Measurements from ENCODE around the gene FKBP11.

FKBP11 gene

DNA sequence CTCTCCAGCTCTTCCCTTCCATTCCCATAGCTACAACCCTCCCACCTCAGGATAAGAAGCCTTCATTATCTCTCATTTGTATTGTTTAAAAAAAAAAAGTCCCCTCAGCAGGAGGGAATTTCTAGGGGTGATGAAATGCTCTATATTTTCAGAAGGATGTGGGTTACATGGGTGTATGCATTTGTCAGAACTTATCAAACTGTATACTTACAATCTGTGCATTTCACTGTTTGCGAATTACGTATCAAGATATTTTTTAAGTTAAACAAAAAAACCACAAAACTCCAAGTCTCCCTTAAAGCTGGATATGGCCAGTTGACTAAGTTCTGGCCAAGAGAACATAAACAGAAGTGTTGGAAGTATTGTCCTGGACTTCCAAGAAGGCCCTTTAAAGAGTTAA, 2.0 kb upstream of the FKBP11 start:
- H3K9me3 ChIP-seq (replicated peaks in 1 of 2; ENCODE audit: control insufficient read depth in 2 of 2, insufficient read depth in 1 of 2, low read depth in 1 of 2, low read length in 2 of 2): no peaks in the 10 kb centered on the region
- no peak overlapping the region for H2BK120ac ChIP-seq (ENCODE audit: low read depth, low read length)
- no peak overlapping the region for H4K91ac ChIP-seq (ENCODE audit: low read depth, low read length, poor library complexity)
- peaks cover 0 to 6% of the 10 kb centered on the region in 2 donors for H3K4me1 ChIP-seq (ENCODE audit: control insufficient read depth in 2 of 2, insufficient read depth in 1 of 2, low read depth in 1 of 2, low read length in 2 of 2)
- H3K4ac ChIP-seq (ENCODE audit: low read length): no peak overlapping the region
- H2BK5ac ChIP-seq (ENCODE audit: low read length): no peak overlapping the region
- no peak overlapping the region for H2BK15ac ChIP-seq (ENCODE audit: low read length)
- no CpG with 5 or more reads among the region's 2 CpGs for WGBS, 2 donors (ENCODE audit: extremely low coverage in 2 of 2, insufficient read length in 2 of 2, insufficient replicate concordance in 1 of 2)
- no peak overlapping the region for H2AFZ ChIP-seq (ENCODE audit: low read length)
- no peak overlapping the region for H3K27ac ChIP-seq (replicated peaks; ENCODE audit: low read length)
- no peak overlapping the region for H2BK12ac ChIP-seq (ENCODE audit: low read length)
- H3K9ac ChIP-seq (ENCODE audit: low read depth, low read length, poor library complexity): no peak overlapping the region
- no peak overlapping the region for H3K18ac ChIP-seq (ENCODE audit: low read length)
- no peak overlapping the region for H3K4me2 ChIP-seq (ENCODE audit: insufficient read depth, low read length, poor library complexity, severe bottlenecking)
- H4K8ac ChIP-seq (ENCODE audit: low read depth, low read length): no peak overlapping the region
- no peaks in the 10 kb centered on the region for H3K27me3 ChIP-seq (ENCODE audit: control insufficient read depth in 3 of 3, insufficient read depth in 3 of 3, low read depth in 1 of 3, low read length in 3 of 3)
- no peak overlapping the region for H3K23ac ChIP-seq (ENCODE audit: low read depth, low read length, poor library complexity)
- H2AK5ac ChIP-seq (ENCODE audit: low read depth, low read length): no peak overlapping the region
- H3K36me3 ChIP-seq (replicated peaks in 1 of 2; ENCODE audit: control insufficient read depth in 2 of 2, insufficient read depth in 2 of 2, low read length in 2 of 2): peaks cover 23 to 84% of the 10 kb centered on the region in 2 donors
- H3K4me3 ChIP-seq (ENCODE audit: low read length in 2 of 2): no peak overlapping the region
- H3K14ac ChIP-seq (ENCODE audit: low read length): no peak overlapping the region
- DNase-seq (ENCODE audit: low spot score): no peak
- H3K79me1 ChIP-seq (ENCODE audit: low read depth, low read length): no peaks in the 10 kb centered on the region

DNA sequence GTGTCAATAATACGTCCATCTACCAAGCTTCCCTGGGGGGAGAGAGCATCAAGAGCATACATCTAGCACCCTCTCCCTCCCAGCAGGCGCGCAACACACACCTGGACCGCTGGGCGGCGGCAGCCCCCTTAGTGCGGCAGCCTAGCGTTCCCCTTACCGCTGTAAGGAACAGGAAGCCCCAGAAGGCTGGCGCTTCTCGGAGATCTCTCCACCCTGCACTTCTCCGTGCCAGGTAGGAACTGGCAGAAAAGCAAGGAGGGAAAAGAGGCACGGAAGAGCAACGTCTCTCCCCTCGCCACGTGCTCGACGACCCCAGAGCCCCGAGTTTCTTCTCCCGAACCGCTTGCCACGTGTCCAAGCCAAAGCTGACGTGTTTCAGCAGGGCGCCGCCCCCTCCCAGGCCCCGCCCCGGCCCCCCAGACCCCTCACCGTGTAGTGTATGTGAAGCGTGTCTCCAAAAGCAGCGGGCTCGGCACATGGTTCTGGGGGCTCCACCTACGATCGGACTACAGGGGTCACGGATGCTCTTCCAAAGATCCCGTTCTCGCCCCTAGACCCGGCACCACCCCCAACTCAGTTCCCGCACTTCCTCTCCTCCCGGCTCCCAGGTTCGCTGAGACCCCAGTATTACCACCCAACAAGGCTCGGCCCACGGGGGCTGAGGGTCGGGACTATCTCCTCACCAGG, 532 bp downstream of the FKBP11 start:
- Histone ChIP-seq H2BK15ac (ENCODE audit: low read length) (peak overlapping the region; percentile 33), H2BK12ac (ENCODE audit: low read length) (peak overlapping the region; percentile 41), H2AFZ (ENCODE audit: low read length) (no peak overlapping the region), H3K4me3 (ENCODE audit: low read length in 2 of 2) (peak overlapping the region in 1 of 2 donors; percentile 79), H3K27ac (replicated peaks; ENCODE audit: low read length) (no peak overlapping the region), H4K8ac (ENCODE audit: low read depth, low read length) (no peak overlapping the region), H2BK120ac (ENCODE audit: low read depth, low read length) (no peak overlapping the region), H3K79me1 (ENCODE audit: low read depth, low read length) (no peaks in the 10 kb centered on the region), H3K9ac (ENCODE audit: low read depth, low read length, poor library complexity) (peak overlapping the region; percentile 85), H3K23ac (ENCODE audit: low read depth, low read length, poor library complexity) (peak overlapping the region; percentile 71), H3K36me3 (replicated peaks in 1 of 2; ENCODE audit: control insufficient read depth in 2 of 2, insufficient read depth in 2 of 2, low read length in 2 of 2) (peaks cover 17 to 80% of the 10 kb centered on the region in 2 donors), H2AK5ac (ENCODE audit: low read depth, low read length) (peak overlapping the region; percentile 71), H3K4ac (ENCODE audit: low read length) (no peak overlapping the region), H3K27me3 (ENCODE audit: control insufficient read depth in 3 of 3, insufficient read depth in 3 of 3, low read depth in 1 of 3, low read length in 3 of 3) (no peaks in the 10 kb centered on the region), H3K14ac (ENCODE audit: low read length) (no peak overlapping the region), H3K4me1 (ENCODE audit: control insufficient read depth in 2 of 2, insufficient read depth in 1 of 2, low read depth in 1 of 2, low read length in 2 of 2) (peaks cover 0 to 6% of the 10 kb centered on the region in 2 donors), H3K4me2 (ENCODE audit: insufficient read depth, low read length, poor library complexity, severe bottlenecking) (peak overlapping the region; percentile 89), H4K91ac (ENCODE audit: low read depth, low read length, poor library complexity) (no peak overlapping the region), H2BK5ac (ENCODE audit: low read length) (no peak overlapping the region), H3K9me3 (replicated peaks in 1 of 2; ENCODE audit: control insufficient read depth in 2 of 2, insufficient read depth in 1 of 2, low read depth in 1 of 2, low read length in 2 of 2) (no peaks in the 10 kb centered on the region), H3K18ac (ENCODE audit: low read length) (peak overlapping the region; percentile 69)
- no peak for DNase-seq (ENCODE audit: low spot score)
- no CpG with 5 or more reads among the region's 43 CpGs for WGBS, 2 donors (ENCODE audit: extremely low coverage in 2 of 2, insufficient read length in 2 of 2, insufficient replicate concordance in 1 of 2)

DNA sequence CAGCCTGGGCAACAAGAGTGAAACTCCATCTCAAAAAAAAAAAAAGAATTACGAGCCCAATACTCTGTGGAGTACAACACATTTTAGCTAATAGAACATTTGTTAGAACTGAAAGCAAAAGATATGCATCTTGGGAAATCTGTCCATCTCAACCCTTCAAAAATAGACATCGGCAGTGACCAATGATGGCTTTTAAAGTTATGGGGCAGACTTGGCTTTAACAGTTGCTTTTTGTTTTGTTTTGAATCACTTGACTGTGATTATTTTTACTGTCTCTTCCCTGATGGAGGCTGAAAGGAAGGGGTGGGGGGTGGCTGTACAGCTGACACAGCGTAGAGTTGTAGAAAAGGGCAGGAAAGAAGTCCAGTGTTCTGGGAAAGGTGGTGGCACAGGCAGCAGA, 2.2 kb downstream of the FKBP11 start:
- Histone ChIP-seq H3K27ac (replicated peaks; ENCODE audit: low read length) (no peak overlapping the region), H3K14ac (ENCODE audit: low read length) (no peak overlapping the region), H3K4ac (ENCODE audit: low read length) (no peak overlapping the region), H3K27me3 (ENCODE audit: control insufficient read depth in 3 of 3, insufficient read depth in 3 of 3, low read depth in 1 of 3, low read length in 3 of 3) (no peaks in the 10 kb centered on the region), H3K9ac (ENCODE audit: low read depth, low read length, poor library complexity) (no peak overlapping the region), H2AK5ac (ENCODE audit: low read depth, low read length) (no peak overlapping the region), H3K23ac (ENCODE audit: low read depth, low read length, poor library complexity) (no peak overlapping the region), H4K91ac (ENCODE audit: low read depth, low read length, poor library complexity) (no peak overlapping the region), H2BK120ac (ENCODE audit: low read depth, low read length) (no peak overlapping the region), H2BK5ac (ENCODE audit: low read length) (no peak overlapping the region), H3K4me2 (ENCODE audit: insufficient read depth, low read length, poor library complexity, severe bottlenecking) (no peak overlapping the region), H3K9me3 (replicated peaks in 1 of 2; ENCODE audit: control insufficient read depth in 2 of 2, insufficient read depth in 1 of 2, low read depth in 1 of 2, low read length in 2 of 2) (no peaks in the 10 kb centered on the region), H2BK15ac (ENCODE audit: low read length) (no peak overlapping the region), H3K4me1 (ENCODE audit: control insufficient read depth in 2 of 2, insufficient read depth in 1 of 2, low read depth in 1 of 2, low read length in 2 of 2) (peaks cover 0 to 6% of the 10 kb centered on the region in 2 donors), H3K79me1 (ENCODE audit: low read depth, low read length) (no peaks in the 10 kb centered on the region), H2AFZ (ENCODE audit: low read length) (no peak overlapping the region), H3K36me3 (replicated peaks in 1 of 2; ENCODE audit: control insufficient read depth in 2 of 2, insufficient read depth in 2 of 2, low read length in 2 of 2) (peaks cover 13 to 70% of the 10 kb centered on the region in 2 donors), H3K18ac (ENCODE audit: low read length) (no peak overlapping the region), H4K8ac (ENCODE audit: low read depth, low read length) (no peak overlapping the region), H2BK12ac (ENCODE audit: low read length) (no peak overlapping the region), H3K4me3 (ENCODE audit: low read length in 2 of 2) (no peak overlapping the region)
- no peak for DNase-seq (ENCODE audit: low spot score)
- WGBS, 2 donors (ENCODE audit: extremely low coverage in 2 of 2, insufficient read length in 2 of 2, insufficient replicate concordance in 1 of 2): no CpG with 5 or more reads among the region's 3 CpGs

DNA sequence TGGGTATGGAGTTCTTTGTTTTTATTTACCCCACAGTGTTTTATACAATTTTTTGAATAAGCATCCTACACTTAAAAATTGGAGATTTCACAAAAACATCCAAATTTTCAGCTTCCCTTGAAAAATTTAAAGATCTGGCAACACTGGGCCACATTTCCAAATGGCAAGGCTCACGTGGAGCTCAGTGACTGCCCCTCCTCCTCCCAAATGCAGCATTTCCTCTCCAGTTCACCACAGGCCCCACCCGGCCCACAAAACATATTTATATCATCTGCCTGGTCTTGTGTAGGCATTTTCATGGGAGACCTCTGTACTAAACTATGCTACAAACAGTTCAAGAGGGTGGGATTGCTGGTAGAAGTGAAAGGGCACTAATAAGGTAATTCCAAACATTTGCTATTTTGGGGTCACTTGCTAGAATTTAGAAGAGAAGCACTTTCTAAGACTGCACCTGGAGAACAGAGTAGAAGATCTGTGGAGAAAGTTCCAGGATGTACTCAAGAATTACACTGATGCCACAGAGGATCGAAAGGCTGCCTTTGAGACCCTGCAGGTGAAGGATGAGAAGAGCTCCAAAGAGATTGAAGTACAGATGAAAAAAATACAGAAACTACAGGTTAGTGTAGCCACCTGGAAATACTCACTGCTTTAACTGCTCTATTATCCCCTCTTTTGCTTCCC, 7.3 kb downstream of the FKBP11 start:
- no peak overlapping the region for H2BK120ac ChIP-seq (ENCODE audit: low read depth, low read length)
- H2BK5ac ChIP-seq (ENCODE audit: low read length): no peak overlapping the region
- DNase-seq (ENCODE audit: low spot score): no peak
- no peak overlapping the region for H2AFZ ChIP-seq (ENCODE audit: low read length)
- H3K27me3 ChIP-seq (ENCODE audit: control insufficient read depth in 3 of 3, insufficient read depth in 3 of 3, low read depth in 1 of 3, low read length in 3 of 3): no peaks in the 10 kb centered on the region
- H3K36me3 ChIP-seq (replicated peaks in 1 of 2; ENCODE audit: control insufficient read depth in 2 of 2, insufficient read depth in 2 of 2, low read length in 2 of 2): peaks cover 2 to 34% of the 10 kb centered on the region in 2 donors
- H3K4ac ChIP-seq (ENCODE audit: low read length): peak overlapping the region; percentile 97
- WGBS, 2 donors (ENCODE audit: extremely low coverage in 2 of 2, insufficient read length in 2 of 2, insufficient replicate concordance in 1 of 2): no CpG with 5 or more reads among the region's 3 CpGs
- H3K18ac ChIP-seq (ENCODE audit: low read length): no peak overlapping the region
- H3K79me1 ChIP-seq (ENCODE audit: low read depth, low read length): no peaks in the 10 kb centered on the region
- no peak overlapping the region for H3K4me2 ChIP-seq (ENCODE audit: insufficient read depth, low read length, poor library complexity, severe bottlenecking)
- peaks cover 0 to 5% of the 10 kb centered on the region in 2 donors for H3K4me1 ChIP-seq (ENCODE audit: control insufficient read depth in 2 of 2, insufficient read depth in 1 of 2, low read depth in 1 of 2, low read length in 2 of 2)
- no peak overlapping the region for H3K9ac ChIP-seq (ENCODE audit: low read depth, low read length, poor library complexity)
- H2BK12ac ChIP-seq (ENCODE audit: low read length): no peak overlapping the region
- H2AK5ac ChIP-seq (ENCODE audit: low read depth, low read length): no peak overlapping the region
- no peak overlapping the region for H2BK15ac ChIP-seq (ENCODE audit: low read length)
- no peak overlapping the region for H4K8ac ChIP-seq (ENCODE audit: low read depth, low read length)
- H3K14ac ChIP-seq (ENCODE audit: low read length): no peak overlapping the region
- H4K91ac ChIP-seq (ENCODE audit: low read depth, low read length, poor library complexity): no peak overlapping the region
- peaks cover 3 to 6% of the 10 kb centered on the region in 2 donors for H3K9me3 ChIP-seq (replicated peaks in 1 of 2; ENCODE audit: control insufficient read depth in 2 of 2, insufficient read depth in 1 of 2, low read depth in 1 of 2, low read length in 2 of 2)
- H3K23ac ChIP-seq (ENCODE audit: low read depth, low read length, poor library complexity): no peak overlapping the region
- H3K27ac ChIP-seq (replicated peaks; ENCODE audit: low read length): no peak overlapping the region
- no peak overlapping the region for H3K4me3 ChIP-seq (ENCODE audit: low read length in 2 of 2)

All from neuronal stem cell (in vitro differentiated cells).